Pancreas (tissue), 10 donors: ENCODE measurements around the gene CD63. TPM values are rescaled to one million over a fixed set of nuclear protein-coding genes. Genes with fewer than 3 reads are reported as not detected.

ENCODE experiments used
- ATAC-seq, 4 donors: fragments of 200-7000 bp; cut with Tn5 transposase; one replicate each; pipeline versions ENCODE4 v1.8.0 to v1.9.1; 2020; ENCODE audit warnings: mild to moderate bottlenecking in 4 of 4, moderate library complexity in 4 of 4
- DNase-seq, 6 donors: peaks; one replicate each; pipeline ENCODE4 v3.0.0-alpha.2; 2020
- FAIRE-seq: peaks from 2 replicates; lab custom pipeline; 2012; peaks lifted over from hg19 to GRCh38; lab: Jason Lieb, UNC
- H3K27ac ChIP-seq, 4 donors: fragments of 200-600 bp; sonication (generic); 1 replicate in 3 of 4; 2 replicates in 1 of 4; pipeline versions ENCODE4 v1.5.0 to v1.8.0; 2020
- H3K27me3 ChIP-seq, 4 donors: fragments of 200-600 bp; one replicate each; pipeline ENCODE4 v1.8.0; 2021
- H3K36me3 ChIP-seq, 3 donors: fragments of 200-600 bp; sonication (generic) in 1 of 3; one replicate each; pipeline versions ENCODE4 v1.5.0 to v1.8.0; 2020 to 2021
- H3K4me1 ChIP-seq, 3 donors: fragments of 200-600 bp; one replicate each; pipeline ENCODE4 v1.8.0; 2021
- H3K4me3 ChIP-seq, 4 donors: fragments of 200-600 bp; sonication (generic) in 2 of 4; one replicate each; pipeline versions ENCODE4 v1.5.0 to v1.8.0; 2020 to 2021
- H3K9me3 ChIP-seq, 4 donors: fragments of 200-600 bp; one replicate each; pipeline ENCODE4 v1.8.0; 2021
- CTCF ChIP-seq, 4 donors: fragments of 200-600 bp; sonication (generic) in 3 of 4; IDR thresholded peaks; one replicate each; pipeline versions ENCODE4 v1.5.0 to v1.8.0; 2021; ENCODE audit warnings: antibody characterized with exemption in 4 of 4
- WGBS, 2 donors: extraction: QIAGEN DNeasy Blood & Tissue Kit; methylation state at CpG; one replicate each; pipeline ENCODE4 v1.1.7; 2013; 5-methylcytosine and 5-hydroxymethylcytosine counted together
- intact Hi-C, 3 donors: fragments of 100-400 bp; cut with DNase I; formaldehyde crosslinking; loops; one replicate each; pipeline versions ENCODE4 v1.11.1 to v1.14.2; 2022
- polyA plus RNA-seq, 2 donors: library from polyadenylated mRNA; stranded (reverse); fragments of 200-250 nt; gene quantifications; one replicate each; pipeline ENCODE4 v1.2.3, GENCODE V29; 2013
- total RNA-seq, 6 donors: library from RNA; stranded (reverse); fragmentation: NEBNext Ultra II Directional in 4 of 6; extraction: Animal tissue kit (Norgen Biotek cat#: 25700) in 4 of 6; gene quantifications; one replicate each; pipeline versions ENCODE4 v1.2.1 to v1.2.4, GENCODE V29; 2021 to 2023
- donor health status: healthy with polysubstance abuse.
- donor health status: DM: no; HTN: no; CAD: no; lungs with moderate emphysema.
- donor health status: DM: no; HTN: no; CAD: no.
- donor health status: control.
- donor health status: control.
- donor health status: Bipolar disorder and iron deficiency.
- donor health status: DM: yes; HTN: yes; CAD: no.
- donor health status: DM: no; HTN: no; CAD: no.
- donor health status: DM: no; HTN: no; CAD: no.
- donor health status: DM: yes; HTN: yes; CAD: no.

Gene CD63
- total and polyA plus RNA-seq, 8 donors: 433 to 717 (median 578) TPM

GRCh38 chr12:55708695-55709233, 20.0 kb downstream of the CD63 start:
- Histone ChIP-seq H3K36me3 (no peaks in the 10 kb centered on the region), H3K4me3 (peak overlapping the region in 1 of 4 donors; percentile 62), H3K27me3 (no peaks in the 10 kb centered on the region), H3K4me1 (peaks cover 0 to 4% (median 0%) of the 10 kb centered on the region in 3 donors), H3K27ac (no peak overlapping the region), H3K9me3 (no peaks in the 10 kb centered on the region)
- 34 to 57% methylated on average over 3 of the region's 3 CpGs for WGBS, 2 donors
- DNase-seq (no peak), ATAC-seq (no peak), FAIRE-seq (no peak)
- intact Hi-C loops: no loop called here
- TF ChIP-seq CTCF (IDR thresholded peaks at IDR 0.05): no peak

- DNase-seq: peak in 5 of 6 donors; percentile 58 to 88 (median 79)
- Histone ChIP-seq H3K36me3 (no peaks in the 10 kb centered on the region), H3K27ac (no peak within 1 kb of the TSS), H3K4me1 (peaks cover 0 to 4% (median 0%) of the 10 kb centered on the region in 3 donors), H3K27me3 (no peaks in the 10 kb centered on the region), H3K4me3 (peak within 1 kb of the TSS; percentile 39 to 62 (median 44)), H3K9me3 (no peaks in the 10 kb centered on the region)
- no peak for FAIRE-seq
- TF ChIP-seq CTCF (IDR thresholded peaks at IDR 0.05): no peak
- intact Hi-C loops: no loop called here
- 1% methylated on average over 30 to 39 of the region's 39 CpGs for WGBS, 2 donors
- ATAC-seq: peak; percentile 79 to 95 (median 86)
Observed at GRCh38 chr12:55707841-55708694, 20.7 kb downstream of the CD63 start, which contains the start of gene ITGA7. Gene ITGA7, minus strand, starts transcription at chr12:55707904. Its CDS starts 222 bp downstream, at chr12:55707682.

GRCh38 chr12:55707219-55707671, 21.6 kb downstream of the CD63 start:
- WGBS, 2 donors: 14 to 18% methylated on average over 22 of the region's 22 CpGs
- ATAC-seq (peak; percentile 11 to 28 (median 12)), DNase-seq (no peak), FAIRE-seq (no peak)
- no peak overlapping the region for H3K27ac ChIP-seq
- no peaks in the 10 kb centered on the region for H3K36me3 ChIP-seq
- intact Hi-C loops: no loop called here
- no peaks in the 10 kb centered on the region for H3K27me3 ChIP-seq
- no peak for TF ChIP-seq CTCF (IDR thresholded peaks at IDR 0.05)
- peaks cover 0 to 4% (median 0%) of the 10 kb centered on the region in 3 donors for H3K4me1 ChIP-seq
- peak overlapping the region; percentile 39 to 62 (median 44) for H3K4me3 ChIP-seq
- no peaks in the 10 kb centered on the region for H3K9me3 ChIP-seq

GRCh38 chr12:55706568-55707218, 22.1 kb downstream of the CD63 start:
- intact Hi-C loops: no loop called here
- DNase-seq: no peak
- ATAC-seq: no peak
- Histone ChIP-seq H3K9me3 (no peaks in the 10 kb centered on the region), H3K4me3 (peak overlapping the region in 1 of 4 donors; percentile 62), H3K4me1 (peaks cover 0 to 4% (median 0%) of the 10 kb centered on the region in 3 donors), H3K27me3 (no peaks in the 10 kb centered on the region), H3K36me3 (no peaks in the 10 kb centered on the region), H3K27ac (no peak overlapping the region)
- no peak for FAIRE-seq
- no peak for TF ChIP-seq CTCF (IDR thresholded peaks at IDR 0.05)
- 81 to 83% methylated on average over 2 of the region's 2 CpGs for WGBS, 2 donors
